ENCODE data around the gene GGA2.
A peak's percentile ranks its signal among the peaks of the same experiment; 100 is the strongest.
"Not testable (repeated sequence)": the region's sequence is repeated elsewhere in the genome, so short reads cannot be mapped to it uniquely, and the experiment has no call there.

GGA2 gene

DNA sequence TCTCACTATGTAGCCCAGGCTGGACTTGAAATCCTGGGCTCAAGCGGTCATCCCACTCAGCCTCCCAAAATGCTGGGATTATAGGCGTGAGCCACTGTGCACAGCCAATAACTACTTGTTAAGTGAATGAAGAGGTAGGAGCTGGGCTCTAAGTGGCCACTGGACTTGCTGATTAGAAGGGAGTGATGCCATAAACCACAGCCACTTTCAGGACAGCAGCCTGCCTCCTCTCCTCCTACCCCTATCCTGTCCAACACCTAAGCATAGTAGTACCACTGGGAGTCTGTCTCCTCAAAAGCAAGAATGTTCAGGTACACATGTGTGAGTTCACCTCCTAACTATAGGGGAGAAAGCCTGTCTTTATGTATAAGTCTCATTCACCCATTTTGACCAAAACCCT is 45.1 kb downstream of the GGA2 start:
- peaks cover 5% of the 10 kb centered on the region for H3K4me1 ChIP-seq (ENCODE audit: low read depth, poor library complexity, severe bottlenecking)

DNA sequence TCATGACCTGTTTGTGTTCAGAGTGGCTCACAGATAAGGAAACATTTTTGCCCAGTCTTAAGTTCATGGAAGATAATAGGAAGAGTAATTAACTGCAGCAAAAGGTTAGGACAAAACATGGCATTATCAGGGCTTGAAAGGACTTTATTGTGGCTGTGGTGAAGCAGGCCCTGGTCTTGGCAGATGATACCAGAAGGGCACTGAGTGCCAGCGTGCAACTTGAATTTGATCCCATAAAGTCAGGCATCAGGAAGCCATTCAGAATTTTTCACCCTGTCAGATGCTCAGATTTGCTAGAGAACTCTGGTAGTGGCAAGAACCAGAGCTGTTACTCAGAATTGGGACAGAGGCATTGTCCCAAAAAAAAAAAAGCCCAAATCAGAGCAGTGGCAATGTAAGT is 46.1 kb downstream of the GGA2 start:
- H3K27me3 ChIP-seq (ENCODE audit: insufficient read depth, low read depth), result no peaks in the 10 kb centered on the region
- no peak overlapping the region for H3K27ac ChIP-seq
- H3K36me3 ChIP-seq (ENCODE audit: insufficient read depth), result peaks cover 4% of the 10 kb centered on the region; the same call in 1 of the 2 replicates
- H3K4me1 ChIP-seq (ENCODE audit: low read depth, poor library complexity, severe bottlenecking), result no peaks in the 10 kb centered on the region
- no peak overlapping the region for H3K4me3 ChIP-seq (IDR thresholded peaks at IDR 0.05; ENCODE audit: insufficient read depth, low read depth, low read length)
- H3K9ac ChIP-seq, result no peak overlapping the region
- no peaks in the 10 kb centered on the region for H3K79me2 ChIP-seq (ENCODE audit: insufficient read depth, low read depth)
- no peak overlapping the region for H3K4me2 ChIP-seq
- H4K20me1 ChIP-seq (ENCODE audit: insufficient read depth), result no peaks in the 10 kb centered on the region
- TF ChIP-seq, protein P1, sequence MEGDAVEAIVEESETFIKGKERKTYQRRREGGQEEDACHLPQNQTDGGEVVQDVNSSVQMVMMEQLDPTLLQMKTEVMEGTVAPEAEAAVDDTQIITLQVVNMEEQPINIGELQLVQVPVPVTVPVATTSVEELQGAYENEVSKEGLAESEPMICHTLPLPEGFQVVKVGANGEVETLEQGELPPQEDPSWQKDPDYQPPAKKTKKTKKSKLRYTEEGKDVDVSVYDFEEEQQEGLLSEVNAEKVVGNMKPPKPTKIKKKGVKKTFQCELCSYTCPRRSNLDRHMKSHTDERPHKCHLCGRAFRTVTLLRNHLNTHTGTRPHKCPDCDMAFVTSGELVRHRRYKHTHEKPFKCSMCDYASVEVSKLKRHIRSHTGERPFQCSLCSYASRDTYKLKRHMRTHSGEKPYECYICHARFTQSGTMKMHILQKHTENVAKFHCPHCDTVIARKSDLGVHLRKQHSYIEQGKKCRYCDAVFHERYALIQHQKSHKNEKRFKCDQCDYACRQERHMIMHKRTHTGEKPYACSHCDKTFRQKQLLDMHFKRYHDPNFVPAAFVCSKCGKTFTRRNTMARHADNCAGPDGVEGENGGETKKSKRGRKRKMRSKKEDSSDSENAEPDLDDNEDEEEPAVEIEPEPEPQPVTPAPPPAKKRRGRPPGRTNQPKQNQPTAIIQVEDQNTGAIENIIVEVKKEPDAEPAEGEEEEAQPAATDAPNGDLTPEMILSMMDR (conservative IDR thresholded peaks at IDR 0.05; ENCODE audit: low read depth, low read length), result no peak
- H2AFZ ChIP-seq (ENCODE audit: low read depth), result no peak overlapping the region

More for the DNA sequence above, 45.1 kb downstream of the GGA2 start:
- Histone ChIP-seq H2AFZ (ENCODE audit: low read depth) (no peak overlapping the region), H3K79me2 (ENCODE audit: insufficient read depth, low read depth) (no peaks in the 10 kb centered on the region), H4K20me1 (ENCODE audit: insufficient read depth) (no peaks in the 10 kb centered on the region), H3K4me2 (no peak overlapping the region), H3K27me3 (ENCODE audit: insufficient read depth, low read depth) (no peaks in the 10 kb centered on the region), H3K4me3 (IDR thresholded peaks at IDR 0.05; ENCODE audit: insufficient read depth, low read depth, low read length) (no peak overlapping the region), H3K36me3 (ENCODE audit: insufficient read depth) (peaks cover 4% of the 10 kb centered on the region; the same call in 1 of the 2 replicates), H3K27ac (no peak overlapping the region), H3K9ac (no peak overlapping the region)
- TF ChIP-seq, protein P1 (conservative IDR thresholded peaks at IDR 0.05; ENCODE audit: low read depth, low read length), result no peak

DNA sequence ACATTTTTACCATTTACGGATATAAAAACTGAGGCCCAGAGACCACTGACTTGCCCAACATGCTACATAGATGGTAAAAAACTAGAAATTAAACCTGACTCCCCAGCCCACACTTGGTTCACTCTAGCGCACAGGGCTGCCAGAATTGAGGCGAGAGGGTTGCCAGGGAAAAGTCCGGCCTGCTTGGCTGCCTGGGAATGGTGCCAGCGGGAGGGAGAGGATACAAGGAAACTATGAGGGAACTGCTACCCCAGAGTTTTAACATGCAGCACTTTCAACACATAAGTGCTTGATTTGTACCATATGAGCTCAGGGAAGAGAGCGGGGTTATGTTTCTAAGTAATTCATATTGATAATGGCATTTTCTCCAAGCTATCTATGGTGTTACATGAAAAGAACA is 47.3 kb downstream of the GGA2 start:
- H3K4me3 ChIP-seq (IDR thresholded peaks at IDR 0.05; ENCODE audit: insufficient read depth, low read depth, low read length); H4K20me1 ChIP-seq (ENCODE audit: insufficient read depth); H3K79me2 ChIP-seq (ENCODE audit: insufficient read depth, low read depth); H3K27ac ChIP-seq; H3K4me2 ChIP-seq; H3K36me3 ChIP-seq (ENCODE audit: insufficient read depth); H2AFZ ChIP-seq (ENCODE audit: low read depth); H3K9ac ChIP-seq; H3K4me1 ChIP-seq (ENCODE audit: low read depth, poor library complexity, severe bottlenecking); H3K27me3 ChIP-seq (ENCODE audit: insufficient read depth, low read depth): not testable (repeated sequence)

DNA sequence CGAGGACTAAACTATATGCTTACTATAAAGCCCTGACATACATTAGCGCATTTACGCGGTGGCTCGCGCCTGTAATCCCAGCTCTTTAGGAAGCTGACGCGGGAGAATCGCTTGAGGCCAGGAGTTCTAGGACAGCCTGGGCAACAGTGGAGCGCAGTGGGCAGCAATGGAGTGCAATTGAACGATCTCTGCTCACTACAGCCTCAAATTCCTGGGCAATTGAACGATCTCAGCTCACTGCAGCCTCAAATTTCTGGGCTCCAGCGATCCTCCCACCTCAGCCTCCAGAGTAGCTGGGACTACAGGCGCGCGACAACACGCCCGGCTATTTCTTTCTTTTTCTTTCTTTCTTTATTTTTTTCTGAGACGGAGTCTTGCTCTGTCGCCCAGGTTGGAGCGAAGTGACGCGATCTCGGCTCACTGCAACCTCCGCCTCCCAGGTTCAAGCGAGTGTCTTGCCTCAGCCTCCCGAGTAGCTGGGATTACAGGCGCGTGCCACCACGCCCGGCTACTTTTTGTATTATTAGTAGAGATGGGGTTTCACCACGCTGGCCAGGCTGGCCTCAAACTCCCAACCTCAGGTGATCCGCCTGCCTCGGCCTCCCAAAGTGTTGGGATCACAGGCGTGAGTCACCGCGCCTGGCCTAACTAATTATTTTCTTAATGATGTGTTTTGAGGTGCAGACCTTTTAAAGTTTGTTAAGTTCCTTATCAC is 56.8 kb downstream of the GGA2 start:
- Histone ChIP-seq H3K79me2 (ENCODE audit: insufficient read depth, low read depth) (0 out of 2 replicates have a peak, but pooled peaks cover 9% of the 10 kb centered on the region), H3K27me3 (ENCODE audit: insufficient read depth, low read depth) (no peaks in the 10 kb centered on the region), H3K4me1 (ENCODE audit: low read depth, poor library complexity, severe bottlenecking) (peaks cover 12% of the 10 kb centered on the region), H3K36me3 (ENCODE audit: insufficient read depth) (no peaks in the 10 kb centered on the region), H2AFZ (ENCODE audit: low read depth) (peak overlapping the region; percentile 96), H3K4me3 (IDR thresholded peaks at IDR 0.05; ENCODE audit: insufficient read depth, low read depth, low read length) (peak overlapping the region; percentile 40), H3K9ac (peak overlapping the region; percentile 67; the same call in 1 of the 2 replicates), H3K27ac (no peak overlapping the region), H4K20me1 (ENCODE audit: insufficient read depth) (no peaks in the 10 kb centered on the region), H3K4me2 (peak overlapping the region; percentile 83)
- TF ChIP-seq, protein P1 (conservative IDR thresholded peaks at IDR 0.05; ENCODE audit: low read depth, low read length), result no peak

Data from KMS-11 (cell line).